Thyroid gland (tissue), 4 donors: Measurements from ENCODE around the gene SHANK2.

Source experiments
- POLR2A ChIP-seq, 2 donors: fragments of 450-650 bp; IDR thresholded peaks; one replicate each; pipeline ENCODE4 v1.6.1; 2017; ENCODE audit warnings: antibody characterized with exemption in 2 of 2, mild to moderate bottlenecking in 2 of 2, moderate library complexity in 1 of 2
- TF ChIP-seq, protein P1 (sequence below), 6 experiments: fragments of 200-600 bp in 3 of 6; fragments of 450-650 bp in 3 of 6; sonication (generic) in 3 of 6; IDR thresholded peaks; one replicate each; pipeline ENCODE4 v1.5.1; 2016 to 2019; ENCODE audit warnings: antibody characterized with exemption in 6 of 6, mild to moderate bottlenecking in 2 of 6, inconsistent platforms in 1 of 6, moderate library complexity in 1 of 6

DNA sequence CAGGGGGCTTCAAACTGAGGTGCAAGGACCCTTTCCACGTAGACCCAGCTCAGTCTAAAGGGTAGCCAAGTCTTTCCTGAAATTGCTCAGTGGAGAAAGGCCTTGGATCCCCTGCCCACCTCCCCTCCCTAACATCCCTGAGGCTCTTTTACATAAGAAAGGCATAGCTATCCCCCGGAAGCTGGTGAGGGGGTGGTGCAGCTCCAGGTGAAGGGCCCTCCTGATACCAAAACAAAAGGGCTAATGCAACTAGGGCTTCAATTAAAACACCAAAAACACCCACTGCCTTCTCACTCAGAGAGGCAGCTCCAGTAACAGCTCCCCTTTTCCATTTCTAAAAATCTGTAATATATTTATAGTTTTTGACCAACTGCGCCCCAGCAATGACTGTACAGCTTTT is 5.8 kb downstream of the SHANK2 start:
- TF ChIP-seq, protein P1, sequence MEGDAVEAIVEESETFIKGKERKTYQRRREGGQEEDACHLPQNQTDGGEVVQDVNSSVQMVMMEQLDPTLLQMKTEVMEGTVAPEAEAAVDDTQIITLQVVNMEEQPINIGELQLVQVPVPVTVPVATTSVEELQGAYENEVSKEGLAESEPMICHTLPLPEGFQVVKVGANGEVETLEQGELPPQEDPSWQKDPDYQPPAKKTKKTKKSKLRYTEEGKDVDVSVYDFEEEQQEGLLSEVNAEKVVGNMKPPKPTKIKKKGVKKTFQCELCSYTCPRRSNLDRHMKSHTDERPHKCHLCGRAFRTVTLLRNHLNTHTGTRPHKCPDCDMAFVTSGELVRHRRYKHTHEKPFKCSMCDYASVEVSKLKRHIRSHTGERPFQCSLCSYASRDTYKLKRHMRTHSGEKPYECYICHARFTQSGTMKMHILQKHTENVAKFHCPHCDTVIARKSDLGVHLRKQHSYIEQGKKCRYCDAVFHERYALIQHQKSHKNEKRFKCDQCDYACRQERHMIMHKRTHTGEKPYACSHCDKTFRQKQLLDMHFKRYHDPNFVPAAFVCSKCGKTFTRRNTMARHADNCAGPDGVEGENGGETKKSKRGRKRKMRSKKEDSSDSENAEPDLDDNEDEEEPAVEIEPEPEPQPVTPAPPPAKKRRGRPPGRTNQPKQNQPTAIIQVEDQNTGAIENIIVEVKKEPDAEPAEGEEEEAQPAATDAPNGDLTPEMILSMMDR (IDR thresholded peaks at IDR 0.05), result no peak
- TF ChIP-seq POLR2A (IDR thresholded peaks at IDR 0.05), result no peak
